ENCODE measurements around the gene PAIP2B. TPM values are rescaled to one million over a fixed set of nuclear protein-coding genes. Genes with fewer than 3 reads are reported as not detected.
A peak's percentile ranks its signal among the peaks of the same experiment; 100 is the strongest.

PAIP2B gene
- polyA plus RNA-seq (13.3 and 14.4 TPM in 2 replicates), polyA minus RNA-seq (21.7 and 23.6 TPM in 2 replicates)

- H3K27ac ChIP-seq (ENCODE audit: low read length): peak within 1 kb of the TSS; percentile 89
- TF ChIP-seq TAF1 (IDR thresholded peaks at IDR 0.05; ENCODE audit: low read depth) (peak; percentile 82), CTCF (IDR thresholded peaks at IDR 0.05; ENCODE audit: poor library complexity, severe bottlenecking) (peak; percentile 41), SMC3 (conservative IDR thresholded peaks at IDR 0.05; ENCODE audit: poor library complexity) (no peak), RAD21 (conservative IDR thresholded peaks at IDR 0.05) (no peak), EP300 (conservative IDR thresholded peaks at IDR 0.05; ENCODE audit: poor library complexity, severe bottlenecking) (no peak), EZH2 (IDR thresholded peaks at IDR 0.05; ENCODE audit: borderline replicate concordance, insufficient read depth, low read length, poor library complexity, severe bottlenecking) (no peak), POLR2AphosphoS5 (IDR thresholded peaks at IDR 0.05) (peak; percentile 96), MXI1 (conservative IDR thresholded peaks at IDR 0.05; ENCODE audit: poor library complexity, severe bottlenecking) (peak; percentile 80), REST (IDR thresholded peaks at IDR 0.05; ENCODE audit: borderline replicate concordance) (no peak)
- no peaks in the 10 kb centered on the region for H3K27me3 ChIP-seq (ENCODE audit: insufficient read depth, low read depth, low read length)
- H3K79me2 ChIP-seq (replicated peaks; ENCODE audit: insufficient read depth, low read length): peaks cover 4% of the 10 kb centered on the region
- H3K9me2 ChIP-seq (ENCODE audit: insufficient read depth, low read length): no peaks in the 10 kb centered on the region
- H3K36me3 ChIP-seq (ENCODE audit: insufficient read depth, low read length): no peaks in the 10 kb centered on the region
- H3K9me3 ChIP-seq (ENCODE audit: low read length): no peaks in the 10 kb centered on the region
- H2AFZ ChIP-seq (ENCODE audit: low read depth, low read length): peak within 1 kb of the TSS; percentile 82
- peak within 1 kb of the TSS; percentile 86 for H3K9ac ChIP-seq (ENCODE audit: low read length)
- H3K4me2 ChIP-seq (ENCODE audit: low read length): peak within 1 kb of the TSS; percentile 82
- no peaks in the 10 kb centered on the region for H4K20me1 ChIP-seq (ENCODE audit: insufficient read depth)
- H3K4me3 ChIP-seq (ENCODE audit: low read length): peak within 1 kb of the TSS; percentile 90
- H3F3A ChIP-seq (ENCODE audit: insufficient read depth, low read length, poor library complexity, severe bottlenecking): no peaks in the 10 kb centered on the region
These were observed at the start of gene PAIP2B for GRCh38 chr2:71226965-71227560. Gene PAIP2B, minus strand, starts transcription at chr2:71227103. Its CDS starts 24,514 bp downstream, at chr2:71202589.

- no peaks in the 10 kb centered on the region for H4K20me1 ChIP-seq (ENCODE audit: insufficient read depth)
- H3K27me3 ChIP-seq (ENCODE audit: insufficient read depth, low read depth, low read length): peaks cover 29% of the 10 kb centered on the region
- H3K9me2 ChIP-seq (ENCODE audit: insufficient read depth, low read length): no peaks in the 10 kb centered on the region
- H3K36me3 ChIP-seq (ENCODE audit: insufficient read depth, low read length): no peaks in the 10 kb centered on the region
- no peak overlapping the region for H2AFZ ChIP-seq (ENCODE audit: low read depth, low read length)
- TF ChIP-seq SMC3 (conservative IDR thresholded peaks at IDR 0.05; ENCODE audit: poor library complexity) (no peak), REST (IDR thresholded peaks at IDR 0.05; ENCODE audit: borderline replicate concordance) (no peak), RAD21 (conservative IDR thresholded peaks at IDR 0.05) (no peak), TAF1 (IDR thresholded peaks at IDR 0.05; ENCODE audit: low read depth) (no peak), CTCF (IDR thresholded peaks at IDR 0.05; ENCODE audit: poor library complexity, severe bottlenecking) (no peak), EP300 (conservative IDR thresholded peaks at IDR 0.05; ENCODE audit: poor library complexity, severe bottlenecking) (no peak), EZH2 (IDR thresholded peaks at IDR 0.05; ENCODE audit: borderline replicate concordance, insufficient read depth, low read length, poor library complexity, severe bottlenecking) (no peak), POLR2AphosphoS5 (IDR thresholded peaks at IDR 0.05) (no peak)
- peak overlapping the region; percentile 88 for H3K4me3 ChIP-seq (ENCODE audit: low read length)
- H3K79me2 ChIP-seq (replicated peaks; ENCODE audit: insufficient read depth, low read length): no peaks in the 10 kb centered on the region
- H3K9me3 ChIP-seq (ENCODE audit: low read length): no peaks in the 10 kb centered on the region
- H3K4me2 ChIP-seq (ENCODE audit: low read length): peak overlapping the region; percentile 68
- H3K27ac ChIP-seq (ENCODE audit: low read length): no peak overlapping the region
- no peaks in the 10 kb centered on the region for H3F3A ChIP-seq (ENCODE audit: insufficient read depth, low read length, poor library complexity, severe bottlenecking)
- no peak overlapping the region for H3K9ac ChIP-seq (ENCODE audit: low read length)
These were observed 49.0 kb upstream of the PAIP2B start for GRCh38 chr2:71275939-71276310.

Data from neural cell (in vitro differentiated cells).